ENCODE results near the gene HCFC1R1.

GRCh38 chr16:3050487-3050886 is 26.7 kb upstream of the HCFC1R1 start:
- TF ChIP-seq CTCF (IDR thresholded peaks at IDR 0.05) (no peak), POLR2A (IDR thresholded peaks at IDR 0.05) (no peak)
